Fibroblast of upper back skin (primary cell): ENCODE results near the gene RNASE8.
"Not testable (repeated sequence)": the region's sequence is repeated elsewhere in the genome, so short reads cannot be mapped to it uniquely, and the experiment has no call there.

ENCODE experiments used
- DNase-seq: peaks from one replicate; pipeline ENCODE4 v3.0.0-alpha.2; 2013

RNASE8 gene, protein sequence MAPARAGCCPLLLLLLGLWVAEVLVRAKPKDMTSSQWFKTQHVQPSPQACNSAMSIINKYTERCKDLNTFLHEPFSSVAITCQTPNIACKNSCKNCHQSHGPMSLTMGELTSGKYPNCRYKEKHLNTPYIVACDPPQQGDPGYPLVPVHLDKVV

DNA sequence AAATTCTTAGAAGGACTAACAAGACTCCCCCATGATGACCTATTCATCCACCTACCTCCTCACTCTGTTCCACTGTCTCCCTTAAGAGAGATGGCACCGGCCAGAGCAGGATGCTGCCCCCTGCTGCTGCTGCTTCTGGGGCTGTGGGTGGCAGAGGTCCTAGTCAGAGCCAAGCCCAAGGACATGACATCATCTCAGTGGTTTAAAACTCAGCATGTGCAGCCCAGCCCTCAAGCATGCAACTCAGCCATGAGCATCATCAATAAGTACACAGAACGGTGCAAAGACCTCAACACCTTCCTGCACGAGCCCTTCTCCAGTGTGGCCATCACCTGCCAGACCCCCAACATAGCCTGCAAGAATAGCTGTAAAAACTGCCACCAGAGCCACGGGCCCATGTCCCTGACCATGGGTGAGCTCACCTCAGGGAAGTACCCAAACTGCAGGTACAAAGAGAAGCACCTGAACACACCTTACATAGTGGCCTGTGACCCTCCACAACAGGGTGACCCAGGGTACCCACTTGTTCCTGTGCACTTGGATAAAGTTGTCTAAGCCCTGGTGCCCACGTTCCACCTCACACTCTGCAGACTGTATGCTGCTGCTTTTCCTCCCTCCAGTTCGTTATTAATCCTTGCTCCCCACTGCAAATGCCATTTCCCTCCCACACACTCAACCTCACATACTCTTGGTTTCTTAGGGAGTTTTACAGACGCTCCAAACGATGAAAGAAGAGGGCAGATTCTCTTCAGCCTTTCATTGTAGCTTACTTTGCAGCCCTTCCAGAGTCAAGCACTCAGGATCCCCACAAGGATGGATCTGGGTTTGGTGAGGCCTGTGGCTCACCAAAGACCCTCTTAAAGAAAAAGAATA lies at the start of gene RNASE8:
Gene RNASE8, plus strand, starts transcription at position 20 of the 873 bp plus-strand sequence. Its CDS starts 71 bp downstream, at position 91.
- DNase-seq, result no peak

DNA sequence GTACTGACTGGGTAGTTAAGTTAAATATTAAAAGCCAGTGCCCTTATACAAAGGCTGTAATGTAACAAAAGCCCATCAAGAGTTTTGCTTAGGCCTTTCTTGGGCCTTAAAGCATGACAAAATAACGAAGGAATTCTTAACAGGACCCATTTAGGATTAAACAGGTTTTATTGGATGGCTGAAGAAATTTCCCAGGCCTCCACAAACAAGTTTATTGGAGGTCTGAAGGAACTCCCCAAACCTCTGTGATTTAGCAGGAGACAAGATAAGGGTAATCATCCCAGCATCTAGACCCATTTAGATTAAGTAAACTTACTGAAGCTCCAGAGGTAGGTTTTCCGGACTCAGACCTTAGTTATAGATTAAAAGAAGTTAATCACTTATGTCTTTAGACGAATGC lies 47.9 kb upstream of the RNASE8 start:
- DNase-seq, result not testable (repeated sequence)

DNA sequence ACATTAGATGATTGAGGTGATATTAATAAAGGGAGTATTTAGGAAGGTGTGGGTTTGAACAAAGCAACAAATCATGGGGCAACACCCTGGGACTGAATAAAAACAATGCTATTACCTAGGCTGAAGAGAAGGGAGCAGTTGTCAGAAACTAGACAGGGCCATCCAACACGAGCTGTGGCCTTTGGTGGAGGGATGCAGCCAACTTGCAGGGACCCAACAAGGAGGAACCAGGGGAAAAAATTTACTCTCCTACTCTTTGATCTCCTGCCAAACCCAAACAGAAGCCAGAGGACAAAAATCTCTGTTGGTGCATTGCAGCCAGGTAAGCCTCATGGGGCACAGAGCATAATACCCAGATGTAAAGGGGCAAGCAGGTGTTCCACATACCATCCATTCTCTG lies 46.5 kb upstream of the RNASE8 start:
- DNase-seq, result no peak

DNA sequence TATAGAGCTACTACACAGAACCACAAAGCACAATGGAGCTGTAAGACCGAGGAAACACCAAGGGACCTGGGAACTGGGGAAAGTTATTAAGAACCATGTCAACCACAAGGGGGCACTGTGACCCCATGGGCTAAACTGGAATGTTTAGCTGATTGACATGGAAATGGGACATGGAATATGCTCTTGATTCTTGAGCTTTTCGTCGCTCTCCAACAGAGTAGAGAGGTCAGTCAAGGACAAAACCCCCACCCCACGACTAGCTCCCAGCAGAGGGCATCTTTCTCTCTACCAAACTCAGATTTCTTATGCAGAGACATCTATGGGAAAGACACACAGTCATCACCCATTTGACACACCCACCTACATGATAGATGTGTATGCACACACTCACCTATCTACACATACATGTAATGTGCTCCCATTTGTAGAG lies 42.8 kb upstream of the RNASE8 start:
- DNase-seq, result peak; percentile 82

DNA sequence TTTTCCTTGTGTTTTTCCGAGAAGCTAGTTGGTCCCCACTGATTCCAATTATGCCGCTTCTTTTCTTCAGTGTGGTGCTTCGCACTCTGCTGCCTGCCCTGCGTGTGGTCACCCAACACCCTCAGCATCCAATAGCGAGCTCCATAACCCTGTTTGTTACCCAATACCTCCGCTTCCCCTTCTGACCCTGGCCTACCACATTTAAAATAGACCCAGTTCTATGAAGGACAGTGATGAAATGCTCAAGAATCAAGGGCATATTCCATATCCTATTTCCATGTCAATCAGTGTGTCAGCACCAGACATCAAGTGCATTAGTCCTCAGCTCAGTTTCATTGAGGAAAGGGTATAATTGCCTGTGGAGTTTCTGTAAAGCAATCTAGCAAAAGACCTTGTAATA lies 42.3 kb upstream of the RNASE8 start:
- DNase-seq, result no peak

DNA sequence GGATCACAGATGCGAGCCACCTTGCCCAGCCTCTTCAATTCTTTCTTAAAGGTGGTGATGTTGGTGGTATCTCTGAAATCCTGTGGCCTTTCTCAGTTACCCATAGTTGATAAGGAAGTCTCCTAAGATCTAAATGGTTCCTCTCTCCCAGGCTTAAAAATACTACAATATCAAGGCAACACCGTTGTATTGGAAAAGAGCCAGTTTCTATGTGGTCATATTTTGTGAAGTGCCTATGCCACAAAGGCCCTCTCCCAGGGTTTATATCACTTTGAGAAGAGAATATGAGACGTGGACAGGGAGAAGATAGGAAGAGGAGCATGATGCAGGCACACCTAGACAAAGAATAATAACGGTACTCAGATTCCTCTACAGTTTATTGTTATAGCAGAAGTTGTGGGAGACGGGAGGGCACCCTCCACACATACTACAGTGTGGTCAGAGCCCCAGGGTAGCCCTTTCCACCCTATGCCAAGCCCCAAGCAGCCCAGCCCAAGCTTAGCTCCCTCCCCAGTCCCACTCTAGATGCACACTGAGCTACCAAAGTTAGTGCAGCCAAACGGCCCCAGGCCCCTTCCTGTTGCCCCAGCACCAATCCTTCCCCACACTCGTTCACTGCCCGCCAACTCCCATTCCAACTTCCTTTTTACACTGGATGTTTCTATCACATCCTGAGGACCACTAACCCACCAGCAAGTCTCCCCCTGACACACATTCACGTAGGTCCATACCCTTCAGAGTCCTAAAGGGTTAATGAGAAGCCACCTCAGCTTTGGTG lies 41.0 kb upstream of the RNASE8 start:
- DNase-seq, result no peak

DNA sequence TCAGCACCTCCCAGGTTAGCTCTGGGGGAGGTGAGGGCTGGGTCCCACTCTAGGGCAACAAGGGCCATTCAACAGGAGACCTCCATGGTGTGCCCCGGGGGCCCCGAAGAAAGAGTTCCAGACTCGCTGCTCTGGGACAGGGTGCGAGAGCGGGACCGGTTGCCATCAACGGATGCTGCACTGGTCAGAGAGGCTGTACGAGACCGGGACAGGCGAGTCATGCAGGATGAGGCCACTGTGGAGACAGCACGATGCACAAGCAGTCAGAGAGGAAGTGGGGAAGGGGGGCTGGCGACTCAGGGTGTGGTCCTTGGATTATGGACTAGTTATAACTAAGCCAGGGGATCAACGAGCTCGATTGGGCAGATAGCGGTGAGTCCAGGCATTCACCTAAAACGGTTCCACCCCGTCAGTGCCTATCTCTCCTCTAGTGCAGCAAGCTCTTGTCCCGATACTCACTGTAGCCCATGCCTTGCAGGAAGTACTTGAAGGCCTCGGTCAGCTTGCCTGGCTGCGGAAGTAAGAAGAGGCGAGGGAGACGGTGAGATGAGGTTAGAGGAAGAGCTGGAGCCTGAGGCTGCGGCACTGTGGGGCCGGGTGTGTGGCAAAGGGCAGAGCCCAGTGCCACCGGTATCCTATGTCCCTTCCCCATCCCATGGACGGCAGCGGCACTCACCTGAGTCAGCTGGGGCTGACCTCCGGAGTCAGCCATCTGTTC lies 39.9 kb upstream of the RNASE8 start:
- DNase-seq, result no peak

DNA sequence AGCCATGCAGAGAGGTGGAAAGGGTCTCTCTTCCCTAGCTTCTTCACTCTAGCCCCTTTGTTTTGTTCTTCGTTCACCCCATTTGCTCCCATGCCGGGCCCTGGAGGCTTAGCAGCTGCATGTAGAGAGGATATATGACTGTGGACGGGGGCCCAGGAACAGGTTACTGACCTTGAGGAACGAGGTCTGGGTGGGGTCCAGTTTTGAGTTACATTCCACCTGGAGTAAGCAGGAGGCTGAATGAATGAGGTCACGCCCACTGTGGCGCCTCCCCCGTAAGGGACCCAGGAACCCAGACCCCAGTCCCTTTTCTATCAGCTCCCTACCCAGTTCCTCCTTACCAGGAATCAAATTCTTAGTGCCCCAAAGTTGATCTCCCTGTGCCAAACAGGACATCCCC lies 39.3 kb upstream of the RNASE8 start:
- DNase-seq, result no peak

DNA sequence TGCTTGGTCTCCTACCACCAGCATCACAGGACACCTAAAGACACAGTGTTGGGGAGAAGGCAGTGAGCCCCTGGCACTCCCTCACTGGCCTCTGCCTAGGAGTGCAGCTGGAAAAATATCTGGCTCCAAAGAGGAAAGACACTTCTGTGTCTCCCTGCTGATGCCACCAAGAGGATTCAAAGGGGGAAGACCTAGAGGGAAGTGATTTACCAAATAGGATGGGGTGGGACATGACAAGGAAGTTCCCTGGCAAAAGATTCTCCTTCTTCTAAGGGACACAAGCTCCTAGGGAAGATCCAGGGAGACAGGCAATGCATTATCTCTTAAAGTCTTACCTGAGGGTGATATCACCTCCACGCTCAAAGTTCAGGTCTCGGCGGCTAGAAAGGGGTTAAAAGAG lies 38.8 kb upstream of the RNASE8 start:
- no peak for DNase-seq

DNA sequence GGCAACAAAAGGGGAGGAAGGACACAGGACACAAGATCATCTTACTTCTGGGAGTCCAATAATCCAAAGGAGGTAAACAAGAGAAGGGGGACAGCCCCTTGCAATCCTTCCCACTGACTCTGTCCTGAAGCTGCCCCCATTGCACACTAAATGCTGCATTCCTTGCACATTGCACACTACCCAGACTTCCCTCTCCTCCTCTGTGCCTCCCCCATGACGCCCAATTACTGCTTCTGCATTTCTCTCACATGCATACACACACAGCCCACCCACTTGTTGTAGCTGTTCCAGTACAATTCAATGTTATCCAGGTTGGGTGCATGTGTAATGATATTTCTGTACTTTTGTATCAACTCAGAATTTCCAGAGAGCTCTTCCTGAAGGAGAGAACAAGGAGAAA lies 38.3 kb upstream of the RNASE8 start:
- DNase-seq, result peak; percentile 41

DNA sequence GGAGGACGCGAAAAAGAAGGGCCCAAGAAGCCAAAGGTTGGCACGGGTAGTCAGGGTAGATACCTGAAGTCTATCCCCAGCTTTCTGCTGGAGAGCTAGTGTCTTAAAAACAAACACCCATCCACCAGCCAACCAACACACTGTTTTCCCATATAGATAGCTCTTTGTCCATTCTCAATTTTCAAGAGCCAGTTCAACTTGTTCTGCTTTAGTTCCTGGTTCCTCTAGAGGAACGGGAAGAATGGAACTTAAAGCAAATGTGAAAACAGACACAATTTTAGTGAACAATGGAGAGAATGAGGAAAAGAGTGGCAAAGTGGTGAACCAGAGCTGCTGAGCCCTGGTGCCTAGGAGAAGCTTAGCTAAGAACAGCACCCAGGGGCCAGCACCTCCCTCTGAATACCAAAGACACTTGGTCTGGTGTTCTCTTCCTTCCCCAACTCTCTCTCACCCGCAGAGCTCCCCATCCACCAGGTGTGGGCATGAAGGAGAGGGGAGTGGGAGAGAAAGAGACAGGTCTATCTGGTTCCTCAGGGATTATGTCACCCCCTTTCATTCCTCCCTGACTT lies 36.6 kb upstream of the RNASE8 start:
- no peak for DNase-seq

DNA sequence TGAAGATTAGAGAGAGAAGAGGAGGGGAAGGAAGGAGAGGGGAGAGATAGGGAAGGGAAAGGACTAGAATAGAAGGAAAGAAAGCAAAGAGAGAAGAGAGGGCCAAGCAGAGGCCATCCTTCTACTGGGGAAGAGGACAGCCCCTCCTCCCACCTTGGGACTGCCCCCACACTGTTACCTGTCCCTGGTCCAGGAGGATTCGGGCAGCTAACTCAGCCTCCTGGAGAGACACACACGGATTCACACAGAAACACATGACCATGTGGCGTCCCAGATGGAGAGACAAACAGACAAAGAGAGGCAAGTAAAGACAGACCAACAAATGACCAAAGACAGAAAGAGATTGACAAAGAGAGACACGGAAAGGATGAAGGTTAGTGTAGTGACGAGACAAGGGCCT lies 34.9 kb upstream of the RNASE8 start:
- no peak for DNase-seq

DNA sequence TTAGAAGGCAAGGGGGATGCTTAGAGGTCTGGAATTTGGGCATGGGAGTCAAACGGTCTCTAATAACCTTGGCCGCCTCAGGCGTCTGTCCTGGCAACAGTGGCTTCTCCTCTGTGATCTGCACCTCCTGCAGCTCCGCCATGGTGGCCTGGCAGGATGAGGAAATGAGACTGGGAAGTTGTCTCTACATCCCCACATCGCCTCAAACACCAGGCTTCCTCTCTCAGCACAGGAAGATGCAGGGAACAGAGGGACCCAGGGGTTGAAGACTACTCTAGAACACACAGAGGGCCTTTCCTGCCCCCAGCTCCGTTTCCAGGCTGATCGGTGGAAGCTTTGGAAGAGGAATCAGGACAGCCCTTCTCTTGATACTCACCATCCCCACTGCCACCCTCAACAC lies 34.4 kb upstream of the RNASE8 start:
- DNase-seq, result no peak

DNA sequence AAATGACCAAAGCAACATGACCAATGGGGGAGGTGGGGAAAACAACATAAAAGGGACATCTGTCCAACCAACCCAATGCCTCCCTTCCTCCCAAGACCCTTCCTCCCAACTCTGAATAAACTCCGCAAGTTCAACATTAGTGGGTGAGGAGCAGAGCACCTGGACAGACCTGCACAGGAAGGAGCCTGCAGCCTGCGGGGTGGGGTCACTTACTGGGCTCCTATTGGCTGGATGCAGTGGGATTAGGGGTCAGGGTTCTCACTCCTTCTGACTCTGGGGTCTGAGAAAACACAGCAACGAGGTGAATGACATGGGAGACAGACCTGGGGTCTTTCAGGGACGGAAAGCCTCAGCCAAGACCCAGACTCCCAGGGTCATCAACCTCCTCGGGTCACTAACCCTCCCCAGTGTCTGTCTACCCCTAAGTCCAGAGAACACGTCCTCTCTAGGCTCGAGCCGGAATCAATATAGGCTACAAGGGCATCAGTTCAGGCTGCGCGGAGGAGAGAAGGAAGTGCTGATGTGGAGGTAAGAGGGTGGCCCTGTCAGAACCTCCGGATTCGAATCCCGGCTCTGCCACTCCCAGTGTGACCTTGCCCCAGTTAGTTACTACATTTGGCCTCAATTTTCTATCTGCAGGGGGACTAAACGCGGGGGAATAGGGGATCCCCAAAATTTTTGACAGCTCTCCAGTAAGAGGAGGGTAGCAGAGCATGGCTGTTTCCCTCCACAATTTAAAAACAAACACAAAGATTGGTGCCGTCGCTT lies 33.6 kb upstream of the RNASE8 start:
- no peak for DNase-seq

DNA sequence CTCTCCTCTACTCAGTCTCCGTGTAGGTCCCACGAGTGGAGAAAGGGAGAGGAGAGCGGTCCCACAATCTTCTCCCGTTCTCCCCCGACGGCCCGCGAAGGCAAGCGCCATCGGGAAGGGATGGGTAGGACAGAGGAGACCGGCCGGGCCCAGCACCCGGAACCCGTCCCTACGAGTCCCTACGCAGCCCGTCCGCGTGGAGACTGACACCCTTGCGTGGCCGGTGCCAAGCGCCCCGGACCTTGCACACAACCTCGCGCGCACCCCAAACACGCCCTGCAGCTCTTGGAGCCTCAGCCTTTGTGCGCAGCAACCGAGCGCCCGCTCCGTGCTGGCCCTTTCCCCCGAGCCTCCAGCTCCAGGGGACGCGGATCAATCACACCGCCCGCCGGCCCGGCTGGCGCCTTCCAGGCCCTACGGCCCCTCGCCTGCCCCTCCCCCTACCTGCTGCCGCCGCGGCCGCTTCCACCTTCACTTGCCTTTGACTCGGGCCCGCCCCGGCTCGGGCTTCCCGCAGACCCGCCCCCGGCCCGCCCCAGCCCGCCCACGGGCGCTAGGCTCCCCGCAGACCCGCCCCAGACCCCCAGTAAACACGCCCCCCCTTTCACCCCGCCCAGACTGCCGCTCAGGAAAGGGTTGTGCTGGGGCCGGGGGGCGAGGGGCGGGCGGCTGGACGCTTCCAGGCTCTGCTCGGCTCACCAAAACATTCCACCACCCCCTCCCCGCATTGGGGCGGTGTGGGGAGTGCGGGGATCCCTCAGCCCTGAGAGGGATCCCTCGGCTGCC lies 32.8 kb upstream of the RNASE8 start, which contains the start of gene NDRG2:
Gene NDRG2, minus strand, starts transcription at position 477 of the 786 bp plus-strand sequence. CDS start 1,746 bp downstream, outside the sequence.
- peak; percentile 23 for DNase-seq

DNA sequence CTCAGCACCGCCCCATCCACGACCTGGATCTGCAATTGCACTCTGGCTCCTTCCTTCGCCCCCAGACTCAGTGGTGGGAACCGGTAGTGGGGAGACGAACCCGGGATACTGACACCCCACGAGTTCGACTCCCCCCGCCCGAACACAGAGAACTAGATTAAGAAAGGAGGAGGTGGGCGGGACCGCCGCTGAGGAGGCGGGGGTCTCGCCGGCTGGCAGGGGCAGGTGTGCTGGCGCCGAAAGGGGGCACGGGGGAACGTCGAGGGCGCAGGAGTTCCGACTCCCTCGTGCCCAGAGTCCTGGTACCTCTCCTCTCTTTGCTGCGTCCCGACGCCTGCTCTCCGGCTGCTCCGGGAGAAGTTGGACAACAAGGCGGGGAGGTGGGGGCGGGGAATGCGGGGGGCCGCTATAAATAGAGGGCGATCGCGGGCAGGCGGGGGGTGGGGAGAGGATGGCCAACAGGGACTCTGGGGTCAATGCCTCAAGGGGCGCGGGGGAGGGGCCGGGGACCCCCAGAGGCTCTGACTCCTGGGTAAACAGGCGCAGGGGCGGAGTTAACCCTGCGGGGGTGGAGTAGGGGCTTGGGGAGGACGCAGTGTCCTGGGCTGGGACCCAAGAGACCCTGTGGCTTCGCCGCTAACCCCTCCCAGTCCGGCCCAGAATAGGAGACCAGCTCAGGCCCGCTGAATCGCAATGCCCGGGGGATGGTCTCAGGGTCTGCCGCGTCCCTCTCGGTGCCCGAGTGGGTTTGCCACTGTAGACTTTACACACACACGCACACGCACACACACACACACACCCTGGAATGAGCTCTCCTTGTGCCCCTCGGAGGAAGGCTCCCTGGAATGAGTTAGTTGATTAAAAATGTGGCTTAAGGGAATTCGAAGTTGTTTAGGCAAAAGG lies 32.0 kb upstream of the RNASE8 start:
- DNase-seq, result no peak

DNA sequence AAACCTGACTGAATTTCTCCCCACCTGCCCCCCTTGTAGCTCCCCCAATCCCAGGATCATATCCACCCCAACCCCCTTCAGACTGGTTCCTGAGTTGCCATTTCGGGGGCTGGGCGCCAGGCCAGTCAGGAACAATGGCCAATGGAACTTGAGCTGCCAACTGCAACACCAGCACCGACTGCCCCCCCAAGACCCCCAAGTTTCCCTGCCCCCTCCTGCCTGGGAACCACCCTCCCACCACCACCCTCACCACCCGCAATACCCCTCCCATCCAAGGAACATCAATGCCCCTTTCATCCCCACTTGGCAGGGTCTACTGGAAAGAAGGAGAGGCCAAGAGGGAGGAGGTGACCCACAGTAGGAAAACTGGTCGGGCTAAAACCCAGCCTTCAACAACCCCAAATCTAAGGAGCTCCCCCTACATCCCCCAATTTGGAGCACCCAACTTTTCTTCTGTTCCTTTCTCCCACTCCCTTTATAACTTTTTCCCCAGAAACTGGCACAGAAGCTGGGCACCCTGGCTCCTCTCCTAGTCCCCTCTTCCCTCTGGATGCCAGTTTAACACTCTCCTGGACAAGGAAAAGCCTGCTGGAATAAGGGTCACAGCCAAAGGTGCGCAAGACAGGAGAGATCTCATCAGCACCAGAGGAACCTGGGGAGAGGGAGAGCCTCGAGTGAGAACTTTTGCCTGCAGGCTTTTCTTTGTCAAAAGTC lies 31.2 kb upstream of the RNASE8 start:
- no peak for DNase-seq

DNA sequence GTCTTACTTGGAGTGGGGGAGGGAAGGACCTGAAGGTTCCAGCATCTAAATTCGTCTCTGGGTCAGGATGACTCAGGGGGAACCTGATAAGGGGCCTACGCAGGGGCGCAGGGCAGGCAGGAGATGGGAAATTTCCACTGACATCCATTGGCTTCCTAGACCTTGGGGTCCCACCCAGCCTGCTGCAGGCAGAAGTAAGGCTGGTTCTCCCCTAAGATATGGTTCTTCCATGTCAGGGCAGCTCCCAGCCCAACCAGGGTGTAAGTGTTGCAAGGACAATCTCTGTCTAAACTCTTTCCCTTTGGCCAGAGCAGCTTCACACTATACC lies 30.7 kb upstream of the RNASE8 start:
- DNase-seq, result no peak

DNA sequence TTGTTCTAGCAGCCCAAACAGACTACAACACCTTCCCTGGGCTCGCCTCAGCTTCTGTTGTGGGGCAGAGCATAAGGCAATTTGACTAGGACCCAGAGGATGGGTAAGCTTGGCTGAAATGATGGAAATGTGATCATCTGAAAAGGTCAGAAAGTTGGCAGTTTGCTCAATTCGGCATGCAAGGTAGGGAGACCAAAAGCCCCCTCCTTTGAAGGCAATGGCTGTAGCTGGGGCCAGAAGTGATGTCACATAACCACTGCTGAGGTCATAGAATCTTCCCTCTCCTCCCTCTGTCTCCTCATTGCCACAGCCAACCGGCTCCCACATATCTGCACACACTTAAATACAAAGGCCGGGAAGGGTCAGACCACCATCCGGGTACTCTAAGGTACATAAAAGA lies 27.7 kb upstream of the RNASE8 start, which contains the start of gene TPPP2:
Gene TPPP2, plus strand, starts transcription at position 301 of the 400 bp plus-strand sequence. CDS start 365 bp downstream, outside the sequence.
- DNase-seq, result no peak
